Right forelimb (tissue), 1 donor: ENCODE results near the gene ELAVL1.

Experiments used
- DNase-seq: peaks from one replicate; pipeline ENCODE4 v3.0.0-alpha.2; 2018

The ELAVL1 gene

DNA sequence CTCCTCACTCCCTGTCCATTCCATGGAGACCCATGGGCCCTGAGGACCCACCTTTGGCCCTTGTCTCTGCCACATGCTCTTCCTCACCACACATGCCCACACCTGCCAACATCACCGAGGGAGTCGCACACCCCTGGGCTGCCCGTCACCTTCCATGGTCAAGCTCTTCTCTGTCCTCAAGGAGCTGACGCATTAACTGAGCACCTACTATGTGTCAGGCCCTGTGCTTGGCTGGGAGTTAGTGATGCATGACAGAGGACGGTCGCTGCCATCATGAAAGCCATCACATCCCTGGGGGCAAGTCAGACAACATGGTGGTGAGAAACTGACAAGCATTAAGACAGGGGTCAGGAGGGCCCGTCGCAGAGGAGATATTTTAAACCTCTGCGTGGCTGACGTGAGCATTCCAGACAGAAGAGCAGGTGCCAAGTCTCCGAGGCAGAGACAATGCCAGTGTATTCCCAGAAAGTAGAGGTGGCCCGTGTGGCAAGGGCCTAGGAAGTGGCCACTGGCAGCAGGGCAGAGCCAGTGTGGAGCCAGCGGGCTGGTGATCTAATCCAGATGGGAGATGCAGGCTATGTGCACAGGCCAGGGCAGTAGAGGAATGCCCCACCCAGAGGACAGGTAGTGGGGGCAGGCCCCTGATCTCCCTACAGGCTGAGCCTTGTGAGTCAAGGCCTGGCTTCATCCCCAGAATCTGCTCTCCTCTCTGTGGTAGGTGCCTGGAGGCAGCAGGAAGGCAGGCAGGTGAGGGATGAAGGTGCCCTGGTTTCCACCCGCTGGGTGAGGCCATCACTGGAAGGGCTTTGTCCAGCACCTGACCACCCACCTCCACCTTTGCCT lies 21.2 kb downstream of the ELAVL1 start:
- DNase-seq = no peak

DNA sequence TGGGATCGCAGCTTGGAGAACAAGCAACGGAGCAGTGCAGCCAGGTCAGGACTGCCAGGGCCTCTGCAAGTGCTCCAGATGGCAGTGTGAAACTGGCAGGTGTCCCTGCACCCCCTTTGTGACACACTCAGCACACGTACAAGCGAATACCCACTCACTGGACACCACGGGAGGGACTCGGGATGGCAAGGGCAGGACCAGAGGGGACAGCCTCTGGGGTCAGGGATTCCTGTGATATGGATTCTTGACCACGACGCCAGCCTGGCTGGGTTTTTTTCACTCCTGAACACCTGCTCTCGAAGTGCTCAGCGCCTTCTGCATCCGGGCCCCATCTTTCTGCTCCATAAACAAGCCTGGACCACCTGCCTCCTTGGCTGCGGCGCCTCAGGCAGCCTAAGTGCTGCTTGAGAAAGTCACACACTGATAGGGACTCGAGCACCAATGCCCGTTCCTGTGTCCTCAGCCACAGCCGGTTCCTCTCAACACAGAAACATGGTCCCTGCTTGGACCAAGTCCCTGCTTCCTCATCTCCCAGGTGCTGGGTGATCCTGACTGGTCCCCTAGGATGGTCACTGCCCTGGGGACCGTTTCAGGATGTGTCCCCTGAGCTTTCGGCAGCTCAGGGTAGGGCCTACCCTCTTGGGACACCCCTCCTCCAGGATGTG lies 22.0 kb downstream of the ELAVL1 start:
- no peak for DNase-seq

DNA sequence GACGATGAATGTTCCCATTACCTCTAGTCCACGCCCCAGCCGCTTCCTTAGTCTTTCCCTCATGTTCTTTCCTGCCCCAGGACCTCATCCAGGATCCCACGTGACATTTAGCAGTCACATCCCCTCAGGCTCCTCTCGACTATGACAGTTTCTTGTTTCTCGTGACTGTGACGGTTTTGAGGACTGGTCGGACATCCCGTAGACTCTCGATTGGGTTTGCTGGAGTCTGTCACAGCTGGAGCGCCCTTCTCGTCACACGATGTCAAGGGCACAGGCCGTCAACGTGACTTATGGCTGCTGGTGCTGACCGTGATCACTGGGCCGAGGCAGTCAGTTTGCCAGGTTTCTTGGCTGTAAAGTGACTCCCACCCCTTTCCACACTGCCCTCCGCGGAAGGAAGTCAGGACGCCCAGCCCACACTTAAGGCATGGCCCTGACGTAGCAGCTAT lies 22.8 kb downstream of the ELAVL1 start:
- DNase-seq = no peak

DNA sequence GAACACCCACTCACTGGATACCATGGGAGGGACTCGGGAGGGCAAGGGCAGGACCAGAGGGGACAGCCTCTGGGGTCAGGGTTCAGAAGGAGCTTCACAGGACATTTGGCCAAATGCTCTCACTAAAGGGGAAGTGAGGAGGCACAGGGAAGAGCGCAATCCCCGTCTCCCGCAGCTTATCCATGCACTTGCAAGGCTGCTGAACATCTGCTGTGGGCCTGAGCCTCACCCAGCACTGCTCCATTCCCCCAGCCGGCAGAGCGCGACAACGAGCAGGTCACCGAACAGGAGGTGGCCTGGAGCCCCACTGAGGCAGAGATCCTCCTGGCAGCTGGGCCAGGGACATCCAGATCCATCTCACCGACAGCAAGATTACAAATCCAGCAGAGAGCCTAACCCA lies 23.3 kb downstream of the ELAVL1 start:
- DNase-seq = no peak

DNA sequence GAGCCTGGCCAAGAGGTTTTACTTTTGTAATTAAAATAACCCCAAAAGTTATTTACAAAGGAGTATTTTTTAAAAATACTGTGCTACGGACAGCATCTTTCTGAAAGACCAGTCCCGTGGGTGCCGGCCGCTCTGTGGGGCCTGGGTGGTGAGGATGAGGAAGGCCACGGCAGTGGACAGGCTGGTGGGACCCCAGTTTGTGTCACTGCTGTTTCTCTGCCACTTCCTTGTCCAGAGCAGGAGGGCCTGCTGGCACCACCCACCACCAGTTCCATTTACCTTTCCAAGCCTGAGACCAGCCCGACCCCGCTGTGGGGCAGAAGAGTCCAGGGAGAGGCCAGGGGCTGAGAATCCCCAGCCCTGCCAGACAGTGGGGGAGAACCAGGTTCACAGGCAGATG lies 23.8 kb downstream of the ELAVL1 start:
- DNase-seq = no peak

DNA sequence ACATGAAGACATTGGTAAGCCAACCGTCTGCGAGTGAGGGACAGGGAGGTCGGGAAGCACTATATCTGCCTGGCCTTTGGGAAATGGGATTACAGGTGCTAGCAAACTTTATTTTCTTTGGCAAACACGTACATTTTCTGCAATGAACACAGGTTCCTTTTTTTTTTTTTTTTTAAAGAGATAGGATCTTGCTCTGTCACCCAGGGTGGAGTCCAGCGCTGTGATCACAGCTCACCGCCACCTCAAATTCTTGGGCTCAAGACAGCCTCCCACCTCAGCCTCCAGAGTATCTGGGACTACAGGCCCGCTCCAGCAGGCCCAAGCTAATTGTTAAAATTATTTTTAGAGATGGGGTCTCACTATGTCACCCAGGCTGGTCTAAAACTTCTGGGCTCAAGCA lies 24.2 kb downstream of the ELAVL1 start:
- no peak for DNase-seq

DNA sequence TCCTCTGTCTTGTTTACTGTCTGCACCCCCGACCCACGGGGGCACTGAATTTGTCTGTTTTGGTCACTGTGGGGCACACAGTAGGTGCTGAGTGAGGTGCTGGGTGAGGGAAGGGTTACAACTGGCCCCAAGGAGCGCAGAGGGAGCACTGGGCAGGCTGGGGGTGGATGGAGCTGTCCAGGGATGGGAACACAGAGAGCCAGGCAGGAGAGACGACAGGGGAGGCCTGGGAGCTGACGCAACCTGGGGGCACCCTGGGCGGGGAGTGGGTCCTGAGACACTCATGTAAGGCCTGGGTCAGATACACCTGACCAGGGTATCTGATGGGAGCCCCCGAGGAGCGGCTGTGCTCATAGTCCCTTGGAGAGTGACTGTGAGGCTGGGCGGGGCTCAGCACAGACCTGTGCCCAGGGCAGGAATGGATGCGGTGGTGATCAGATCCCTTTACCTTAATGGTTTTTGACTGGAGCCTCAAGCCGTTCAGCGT lies 24.8 kb downstream of the ELAVL1 start:
- DNase-seq = no peak

DNA sequence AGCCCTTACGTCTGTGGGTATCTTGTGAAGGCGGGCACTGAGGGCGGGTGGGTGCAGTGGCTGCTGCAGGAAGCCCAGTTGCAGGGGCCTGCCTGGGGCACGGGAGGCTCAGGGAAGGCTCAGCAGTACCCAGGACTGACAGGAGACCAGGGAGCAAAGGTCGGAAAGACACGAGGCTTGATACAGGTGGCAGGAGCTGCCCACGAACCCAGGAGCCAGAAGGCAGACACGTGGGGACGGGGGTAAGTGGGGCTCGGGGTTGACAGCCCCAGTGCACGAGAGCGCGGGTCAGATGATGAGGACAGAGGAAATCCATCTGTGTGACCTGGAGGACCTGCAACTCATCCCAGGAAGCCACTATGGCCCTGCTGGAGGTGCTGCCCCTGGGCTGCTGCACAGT lies 25.3 kb downstream of the ELAVL1 start:
- no peak for DNase-seq

DNA sequence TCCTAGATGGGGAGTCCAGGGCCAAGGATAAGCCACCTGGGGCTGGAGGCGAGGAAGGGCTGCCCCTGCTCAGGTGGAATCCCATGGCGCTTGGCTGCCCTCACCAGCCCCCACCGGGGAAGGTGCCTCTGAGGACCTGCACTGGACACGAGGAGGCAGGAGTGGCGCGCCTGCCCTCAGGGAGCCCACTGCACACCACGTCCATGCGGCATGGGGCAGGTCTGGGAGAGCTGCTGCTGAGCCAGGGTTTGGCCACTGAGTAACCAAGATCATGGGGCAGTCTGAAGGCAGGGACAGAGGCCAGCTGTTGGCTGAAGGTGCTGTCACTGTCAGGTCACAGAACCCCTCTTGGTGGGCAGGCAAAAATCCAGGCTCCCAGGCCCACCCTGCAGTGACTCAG lies 25.9 kb downstream of the ELAVL1 start:
- DNase-seq = no peak

DNA sequence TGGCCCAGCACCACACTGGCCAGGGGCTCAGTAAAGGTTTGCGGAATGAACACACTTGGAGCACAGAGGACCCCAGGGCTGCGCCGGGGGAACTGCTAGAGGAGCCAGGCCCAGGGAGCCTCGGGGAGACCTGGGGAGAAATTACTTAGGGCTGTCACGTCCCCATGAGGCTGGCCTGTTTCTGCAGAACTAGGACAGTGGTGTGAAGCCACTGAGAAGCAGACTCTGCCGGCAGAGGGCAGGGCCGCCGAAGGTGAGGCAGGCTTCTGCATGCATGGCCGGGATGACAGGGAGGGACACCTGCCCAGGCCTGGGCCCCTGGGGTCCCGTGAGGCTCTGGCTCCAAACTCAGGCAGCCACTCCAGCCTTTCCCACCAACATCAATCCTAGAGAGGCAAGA lies 26.4 kb downstream of the ELAVL1 start:
- no peak for DNase-seq

DNA sequence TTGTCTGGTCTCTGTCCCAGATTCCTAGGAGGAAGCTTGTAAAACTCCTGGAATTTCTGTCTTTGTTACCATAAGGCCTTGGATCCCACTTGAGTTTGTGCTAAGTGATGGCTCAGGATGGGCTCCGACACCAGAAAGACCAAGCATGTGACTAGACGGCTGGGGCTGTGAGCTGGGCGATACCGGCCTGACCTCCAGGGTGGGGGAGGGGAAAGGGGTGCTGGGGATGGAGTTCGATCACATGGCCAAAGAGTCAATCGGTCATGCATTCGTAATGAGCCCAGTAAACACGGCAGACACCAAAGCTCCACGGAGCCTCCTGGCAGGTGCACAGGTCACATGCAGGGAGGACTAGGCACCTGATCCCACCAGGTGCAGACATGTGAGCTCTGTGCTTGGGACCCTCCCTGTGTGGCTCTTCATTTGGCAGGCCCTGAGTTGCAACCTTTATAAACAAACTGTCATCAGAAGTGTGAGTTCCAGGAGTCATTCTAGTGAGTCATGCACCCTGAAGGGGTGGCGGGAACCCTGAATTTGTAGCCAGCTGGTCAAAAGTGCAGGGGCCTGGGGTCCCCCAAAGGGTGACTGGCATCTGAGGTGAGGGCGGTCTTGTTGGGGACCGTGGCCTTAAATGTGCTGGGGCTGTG lies 27.1 kb downstream of the ELAVL1 start:
- no peak for DNase-seq

DNA sequence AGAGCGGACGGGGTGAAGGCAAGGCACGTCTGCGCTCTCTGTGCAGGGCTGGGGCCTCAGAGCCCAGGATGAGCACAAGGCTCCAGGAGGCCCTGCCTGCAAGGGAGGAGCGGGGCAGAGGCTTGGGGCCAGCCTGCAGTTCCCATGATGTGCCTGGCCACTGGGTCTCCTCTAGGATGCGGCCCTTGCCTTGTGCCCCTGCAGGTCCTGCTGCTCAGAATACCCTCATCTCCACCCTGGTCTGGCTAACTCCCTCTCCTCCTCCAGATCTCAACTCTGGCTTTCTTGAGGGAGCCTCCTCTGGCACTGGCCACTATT lies 27.8 kb downstream of the ELAVL1 start:
- DNase-seq = no peak

DNA sequence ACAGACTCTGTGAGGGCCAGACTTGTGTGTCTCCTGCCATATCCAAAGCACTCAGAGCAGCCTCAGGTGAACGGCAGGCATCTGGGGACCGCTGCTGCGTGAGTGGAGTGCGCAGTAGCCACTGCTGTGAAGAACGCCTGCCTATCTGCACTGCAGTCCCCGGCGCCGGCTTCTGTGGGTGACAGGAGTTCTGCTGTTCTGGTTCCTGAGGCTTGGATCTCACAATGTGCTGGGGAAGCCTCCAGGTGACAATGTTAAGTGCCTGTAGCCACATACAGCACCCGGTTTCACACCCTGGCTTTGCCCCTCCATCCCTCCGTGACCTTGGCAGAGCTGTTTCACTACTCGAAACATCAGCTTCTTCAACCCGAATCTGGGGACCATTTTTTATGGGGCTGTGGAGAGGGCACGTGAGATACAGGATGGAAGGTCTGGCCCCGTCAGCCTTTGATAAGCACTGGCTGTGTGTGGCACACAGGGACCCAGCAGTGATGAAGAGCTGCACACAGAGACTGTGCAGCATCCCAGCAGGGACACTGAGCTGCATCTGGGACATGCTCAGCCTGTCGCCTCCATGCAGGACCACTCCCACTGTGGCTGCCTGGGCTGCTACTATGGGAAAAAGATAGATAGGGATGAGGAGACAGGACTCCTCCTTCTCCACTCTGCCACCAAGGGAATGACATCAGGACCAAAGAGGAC lies 28.3 kb downstream of the ELAVL1 start:
- DNase-seq = no peak

DNA sequence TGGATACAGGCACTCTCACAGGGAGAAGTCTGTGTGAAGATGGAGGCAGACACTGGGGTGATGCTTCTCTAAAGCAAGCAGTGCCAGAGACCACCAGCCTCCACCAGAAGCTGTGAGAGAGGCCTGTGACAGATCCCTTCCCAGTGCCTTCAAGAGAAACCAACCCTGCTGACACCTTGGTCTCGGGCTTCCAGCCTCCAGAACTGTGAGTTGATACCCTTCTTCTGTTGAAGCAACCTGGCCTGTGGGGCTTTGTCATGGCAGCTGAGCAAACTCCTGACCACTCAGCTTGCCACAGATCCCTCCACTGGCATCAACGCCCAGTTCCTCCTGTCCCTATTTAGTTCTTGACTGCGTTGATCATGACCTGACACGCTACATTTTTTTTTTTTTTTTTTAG lies 29.0 kb downstream of the ELAVL1 start:
- DNase-seq = no peak

DNA sequence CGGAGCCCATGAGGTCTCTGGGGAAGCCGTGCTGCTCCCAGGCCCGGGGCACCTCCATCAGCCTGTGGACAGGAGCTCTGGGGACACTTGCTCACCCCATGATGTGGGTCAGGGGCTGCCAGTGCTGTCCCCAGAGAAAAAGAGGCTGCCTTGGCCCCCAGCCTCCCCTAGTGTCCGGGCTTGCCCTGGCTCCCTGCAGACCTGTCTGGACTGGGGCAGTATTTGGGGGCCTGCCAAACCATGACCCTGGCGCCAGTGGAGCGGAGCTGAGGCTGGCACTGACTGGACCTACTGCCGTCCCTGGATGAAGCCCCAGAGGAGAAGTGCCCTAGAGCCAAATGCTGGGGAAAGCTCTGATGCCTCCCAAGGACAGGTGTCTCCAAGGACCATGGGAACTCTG lies 30.4 kb downstream of the ELAVL1 start:
- DNase-seq = no peak

DNA sequence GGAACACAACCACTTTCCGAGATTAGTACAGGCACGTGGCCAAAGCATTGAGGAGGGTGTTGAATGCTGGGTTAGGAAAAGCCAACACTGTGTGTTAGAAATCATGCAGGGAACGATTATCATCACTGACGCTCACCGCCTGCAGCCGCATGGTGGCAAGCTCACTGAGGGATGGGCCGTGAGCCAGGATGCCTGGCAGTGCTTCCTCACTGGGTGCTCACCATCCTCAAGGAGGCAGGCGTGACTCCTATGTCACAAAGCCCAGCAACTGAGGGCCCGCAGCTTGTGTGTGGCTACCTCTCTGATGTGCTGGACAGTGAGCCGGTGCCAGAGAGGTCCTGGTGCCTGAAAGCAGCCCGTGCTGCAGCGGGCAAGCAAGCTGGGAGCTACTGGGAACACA lies 31.6 kb downstream of the ELAVL1 start:
- DNase-seq = no peak

DNA sequence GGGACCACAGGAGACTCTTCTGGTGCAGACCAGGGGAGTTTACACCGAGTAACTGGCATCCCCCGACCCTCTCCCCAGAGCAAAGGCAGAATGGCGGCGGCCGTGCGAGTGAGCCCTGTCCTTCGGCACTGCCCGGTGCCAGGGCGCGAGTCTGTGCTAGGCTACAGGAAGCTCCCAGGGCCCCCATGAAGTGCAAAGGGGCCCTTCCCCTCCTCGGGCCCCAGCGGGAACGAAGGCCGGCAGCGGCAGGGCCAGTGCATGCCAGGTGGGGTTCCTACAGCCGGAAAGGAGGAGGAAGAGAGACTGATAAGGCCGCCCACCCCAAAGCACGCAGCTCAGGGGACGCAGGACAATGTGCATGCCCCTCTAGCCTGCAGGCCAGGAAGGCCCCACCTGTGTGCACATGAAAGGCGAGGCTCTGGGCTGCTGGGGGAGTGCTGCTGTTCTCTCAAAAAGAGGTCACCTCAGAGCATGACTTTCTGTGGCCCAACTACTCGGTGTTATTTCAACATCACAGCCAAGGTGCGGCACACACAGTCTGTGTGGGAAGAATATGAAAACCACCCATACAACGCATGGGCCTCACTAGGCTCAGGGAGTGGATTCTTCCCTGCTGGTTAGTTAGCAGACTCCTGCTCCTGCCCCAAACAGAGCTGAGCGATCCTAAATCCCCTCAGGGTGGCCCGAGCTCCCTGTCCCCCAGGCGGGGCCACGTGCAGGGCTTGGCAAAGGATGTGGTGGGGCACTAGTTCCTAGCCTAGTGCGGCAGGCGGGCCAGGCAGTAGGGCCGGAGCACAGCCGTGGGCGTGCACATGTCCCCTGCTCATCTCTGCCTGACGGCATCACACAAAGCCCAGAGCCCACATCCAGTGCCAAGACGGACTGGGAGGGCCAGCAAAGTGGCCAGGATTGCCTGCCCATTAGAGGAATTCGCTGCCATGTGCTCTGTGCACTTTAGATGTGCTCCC lies 33.6 kb downstream of the ELAVL1 start:
- no peak for DNase-seq

DNA sequence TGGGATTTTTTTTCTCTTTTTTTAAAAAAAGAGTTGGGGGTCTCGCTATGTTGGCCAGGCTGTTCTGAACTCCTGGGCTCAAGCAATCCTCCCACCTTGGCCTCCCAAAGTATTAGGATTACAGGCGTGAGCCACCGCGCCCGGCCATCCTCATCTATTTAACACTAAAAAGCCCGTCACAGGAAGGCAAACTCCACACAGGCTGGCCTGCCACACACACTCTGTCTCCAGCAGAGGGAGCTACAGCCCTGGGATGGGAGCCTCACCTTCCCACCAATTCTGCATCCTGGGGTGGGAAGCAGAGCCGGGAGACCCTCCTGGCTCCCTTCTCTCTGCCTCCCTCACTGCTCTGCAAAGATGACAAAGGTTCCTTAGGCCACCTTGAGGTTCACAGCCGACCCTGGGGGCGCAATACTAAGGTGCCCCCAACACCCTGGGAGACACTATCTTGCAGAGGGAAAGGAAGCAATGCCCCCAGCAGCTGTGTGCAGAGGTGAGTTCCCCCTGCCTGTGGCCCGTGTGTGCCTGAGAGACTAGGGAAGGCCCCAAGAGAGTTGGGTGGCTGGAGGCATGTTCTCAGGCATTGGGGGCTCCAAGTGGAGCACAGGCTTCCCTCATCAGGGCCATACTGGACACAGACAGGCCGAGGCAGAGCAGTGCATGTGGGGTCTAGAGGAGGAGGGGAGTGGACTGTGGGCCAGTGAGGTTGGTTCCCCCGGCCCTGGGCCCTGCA lies 34.6 kb downstream of the ELAVL1 start:
- no peak for DNase-seq

DNA sequence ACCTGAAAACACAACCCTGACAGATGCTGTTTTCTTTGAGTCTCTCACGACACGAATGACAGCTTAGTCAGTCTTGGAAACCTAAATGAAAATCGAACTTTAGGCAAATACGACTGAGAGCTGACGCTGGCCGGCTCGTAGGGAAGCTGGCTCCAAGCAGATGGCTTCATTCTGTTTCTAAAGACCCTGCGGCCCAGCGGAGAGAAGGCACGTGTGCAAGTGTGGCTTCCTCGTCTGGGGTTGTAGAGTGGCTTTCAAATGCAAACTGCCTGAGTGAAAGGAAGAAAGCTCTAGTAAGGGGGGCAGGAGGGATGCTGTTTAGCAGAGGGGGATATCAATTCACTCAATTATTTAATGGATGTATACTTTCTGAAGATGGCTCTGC lies 35.9 kb downstream of the ELAVL1 start:
- no peak for DNase-seq

DNA sequence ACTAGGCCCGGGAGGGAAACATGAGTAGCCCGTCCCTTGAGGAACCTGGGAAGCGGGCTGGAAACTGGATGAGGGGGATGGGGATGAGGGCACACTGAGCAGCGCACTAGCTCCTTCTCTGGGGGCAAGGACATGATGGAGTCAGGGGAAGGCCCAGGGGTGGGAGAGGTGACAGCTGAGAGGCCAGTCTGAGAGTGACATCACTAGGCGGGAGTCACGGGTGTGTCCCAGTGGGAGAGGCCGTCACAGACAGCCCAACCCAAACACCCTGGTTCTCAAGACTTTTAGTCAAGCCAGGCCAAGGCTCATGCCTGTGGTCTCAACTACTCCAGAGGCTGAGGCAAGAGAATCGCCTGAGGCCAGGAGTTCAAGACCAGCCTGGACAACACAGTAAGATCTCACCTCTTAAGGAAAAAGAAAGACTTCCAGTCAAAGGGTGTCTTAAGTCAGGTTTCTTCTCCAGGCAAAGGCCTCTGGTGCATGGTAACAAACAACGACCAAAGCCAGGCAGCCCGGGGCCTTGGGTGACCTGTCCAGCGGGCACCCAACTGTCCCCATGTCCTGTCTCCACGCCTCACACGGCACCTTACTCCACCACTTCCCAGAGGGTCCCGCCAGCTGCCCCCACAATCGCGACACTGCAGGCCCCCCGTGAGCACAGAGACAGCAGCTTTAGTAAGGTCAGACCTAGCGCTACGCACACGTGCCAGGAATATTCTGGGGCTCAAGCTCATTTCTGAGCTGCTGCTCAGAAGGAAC lies 36.5 kb downstream of the ELAVL1 start:
- no peak for DNase-seq
